ENCODE results near the gene BMP6.

Gene BMP6

DNA sequence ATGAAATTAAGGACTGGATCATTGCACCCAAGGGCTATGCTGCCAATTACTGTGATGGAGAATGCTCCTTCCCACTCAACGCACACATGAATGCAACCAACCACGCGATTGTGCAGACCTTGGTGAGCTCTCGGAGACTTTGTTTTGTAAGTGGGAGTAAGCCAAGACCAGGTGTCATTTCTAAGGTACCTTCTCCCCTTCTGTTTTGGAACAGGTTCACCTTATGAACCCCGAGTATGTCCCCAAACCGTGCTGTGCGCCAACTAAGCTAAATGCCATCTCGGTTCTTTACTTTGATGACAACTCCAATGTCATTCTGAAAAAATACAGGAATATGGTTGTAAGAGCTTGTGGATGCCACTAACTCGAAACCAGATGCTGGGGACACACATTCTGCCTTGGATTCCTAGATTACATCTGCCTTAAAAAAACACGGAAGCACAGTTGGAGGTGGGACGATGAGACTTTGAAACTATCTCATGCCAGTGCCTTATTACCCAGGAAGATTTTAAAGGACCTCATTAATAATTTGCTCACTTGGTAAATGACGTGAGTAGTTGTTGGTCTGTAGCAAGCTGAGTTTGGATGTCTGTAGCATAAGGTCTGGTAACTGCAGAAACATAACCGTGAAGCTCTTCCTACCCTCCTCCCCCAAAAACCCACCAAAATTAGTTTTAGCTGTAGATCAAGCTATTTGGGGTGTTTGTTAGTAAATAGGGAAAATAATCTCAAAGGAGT, 154.2 kb downstream of the BMP6 start:
- H3K4me3 ChIP-seq (replicated peaks; ENCODE audit: low read depth, low read length) = no peak overlapping the region
- DNase-seq (ENCODE audit: extremely low read depth, low read depth) = no peak
- TF ChIP-seq CTCF (IDR thresholded peaks at IDR 0.05; ENCODE audit: low read depth, low read length, missing control alignments) = no peak

- no peak overlapping the region for H3K4me3 ChIP-seq (replicated peaks; ENCODE audit: low read depth, low read length)
- no peak for TF ChIP-seq CTCF (IDR thresholded peaks at IDR 0.05; ENCODE audit: low read depth, low read length, missing control alignments)
- no peak for DNase-seq (ENCODE audit: extremely low read depth, low read depth)
Measured at GRCh38 chr6:7880718-7881107, 154.8 kb downstream of the BMP6 start.

- no peak for DNase-seq (ENCODE audit: extremely low read depth, low read depth)
- TF ChIP-seq CTCF (IDR thresholded peaks at IDR 0.05; ENCODE audit: low read depth, low read length, missing control alignments) = no peak
- H3K4me3 ChIP-seq (replicated peaks; ENCODE audit: low read depth, low read length) = no peak overlapping the region
Measured at GRCh38 chr6:7881765-7882500, 156.0 kb downstream of the BMP6 start.

DNA sequence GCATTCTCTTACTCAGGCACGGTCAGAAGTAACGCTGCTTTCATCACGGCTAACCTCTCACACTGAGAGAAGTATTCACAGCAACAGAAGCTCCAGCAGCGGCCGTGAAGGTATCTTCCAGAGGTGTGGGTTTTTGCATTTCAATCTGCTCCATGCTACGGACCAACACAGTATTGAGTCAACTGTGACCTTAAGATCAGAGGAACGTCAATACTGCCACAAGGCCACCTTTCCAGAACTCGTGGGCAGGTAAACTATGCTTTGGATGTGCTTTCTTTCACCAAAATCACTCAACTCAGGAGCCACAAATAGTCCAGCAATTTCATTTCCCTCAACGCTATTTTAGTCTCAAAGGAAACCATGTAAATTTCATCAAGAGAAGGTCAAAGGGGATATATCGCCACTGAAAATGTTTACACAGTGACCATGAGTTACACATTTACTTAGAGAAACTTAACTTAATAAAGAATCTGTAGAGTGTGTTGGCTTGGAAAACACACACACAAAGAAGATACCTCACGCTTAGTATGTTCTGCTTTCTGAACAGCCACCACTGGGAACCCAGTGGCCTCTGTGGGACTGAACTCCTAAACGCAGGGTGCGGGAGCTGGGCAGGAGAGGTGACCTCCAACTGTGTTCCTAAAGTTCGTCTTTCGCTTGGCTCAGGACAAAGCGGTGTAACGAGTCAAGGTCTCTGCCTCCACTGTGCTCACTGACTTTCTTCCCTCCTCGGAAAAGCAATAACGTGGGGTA, 156.8 kb downstream of the BMP6 start:
- no peak overlapping the region for H3K4me3 ChIP-seq (replicated peaks; ENCODE audit: low read depth, low read length)
- no peak for TF ChIP-seq CTCF (IDR thresholded peaks at IDR 0.05; ENCODE audit: low read depth, low read length, missing control alignments)
- no peak for DNase-seq (ENCODE audit: extremely low read depth, low read depth)

DNA sequence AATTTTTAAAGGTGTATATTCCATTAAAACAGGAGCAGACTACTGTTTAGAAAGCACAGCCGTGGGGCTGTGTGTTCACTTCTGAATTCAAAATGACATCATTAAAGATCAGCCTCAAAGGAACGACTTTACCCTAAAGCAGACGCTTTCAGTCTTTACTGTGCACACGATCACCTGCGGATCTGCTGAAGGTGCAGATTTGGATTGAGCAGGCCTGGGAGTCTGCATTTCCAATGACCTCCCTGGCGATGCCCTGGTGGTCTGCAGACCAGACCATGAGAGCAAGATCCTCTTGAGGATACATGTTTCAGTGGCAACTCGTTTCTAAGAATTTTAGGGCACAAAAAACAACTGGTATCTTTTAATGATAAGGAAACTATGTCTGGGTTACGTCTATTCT, 157.5 kb downstream of the BMP6 start:
- H3K4me3 ChIP-seq (replicated peaks; ENCODE audit: low read depth, low read length) = no peak overlapping the region
- DNase-seq (ENCODE audit: extremely low read depth, low read depth) = no peak
- TF ChIP-seq CTCF (IDR thresholded peaks at IDR 0.05; ENCODE audit: low read depth, low read length, missing control alignments) = no peak

DNA sequence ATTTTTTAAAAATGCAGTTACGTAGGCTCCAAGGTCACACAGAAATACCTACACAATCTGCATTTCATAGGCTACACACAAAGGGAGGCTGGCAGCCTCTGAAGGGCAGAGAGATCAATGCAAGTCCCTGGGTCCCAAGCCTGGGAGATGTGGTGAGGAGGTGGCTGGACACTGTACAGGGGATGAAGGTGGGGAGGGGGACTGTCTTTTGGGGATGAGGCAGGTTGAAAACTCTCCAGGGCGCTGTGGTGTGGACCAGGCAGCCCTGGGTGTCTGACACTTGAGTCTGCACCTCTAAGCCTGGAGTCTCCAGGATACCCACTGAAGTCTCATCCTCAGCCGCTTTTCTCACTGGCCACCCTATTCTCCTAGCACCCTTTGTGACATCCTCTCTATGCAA, 160.2 kb downstream of the BMP6 start:
- no peak overlapping the region for H3K4me3 ChIP-seq (replicated peaks; ENCODE audit: low read depth, low read length)
- DNase-seq (ENCODE audit: extremely low read depth, low read depth) = no peak
- TF ChIP-seq CTCF (IDR thresholded peaks at IDR 0.05; ENCODE audit: low read depth, low read length, missing control alignments) = no peak
